T-helper 9 cell (primary cell): ENCODE data around the gene PROM2.
"Not testable (repeated sequence)": the region's sequence is repeated elsewhere in the genome, so short reads cannot be mapped to it uniquely, and the experiment has no call there.

Experiments used
- DNase-seq: peaks from one replicate; pipeline ENCODE4 v3.0.0-alpha.2; 2020

PROM2 gene

GRCh38 chr2:95269745-95270144 lies 4.5 kb upstream of the PROM2 start:
- DNase-seq: not testable (repeated sequence)

GRCh38 chr2:95270541-95271081 lies 3.6 kb upstream of the PROM2 start:
- no peak for DNase-seq

GRCh38 chr2:95271381-95271971 lies 2.8 kb upstream of the PROM2 start:
- DNase-seq: no peak

GRCh38 chr2:95272299-95272751 lies 1.9 kb upstream of the PROM2 start:
- DNase-seq: no peak

DNA sequence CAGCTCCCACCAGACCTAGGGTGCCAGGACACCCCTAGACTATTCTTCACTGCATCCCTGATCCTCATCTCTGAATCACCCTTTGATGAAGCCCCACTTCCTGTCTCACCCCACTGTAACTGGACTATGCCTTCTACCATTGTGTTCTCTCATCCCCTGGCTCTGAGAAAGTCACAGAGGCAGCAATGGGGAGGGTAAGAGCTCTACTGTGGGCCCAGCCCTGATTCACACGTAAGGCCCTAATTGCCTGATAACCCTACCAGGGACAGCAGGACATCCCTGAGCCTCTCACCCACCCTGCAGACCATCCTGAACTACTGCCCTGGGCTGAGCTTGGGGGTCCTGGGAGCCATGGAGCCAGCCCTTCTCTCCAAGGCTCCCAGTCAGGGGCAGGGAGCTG lies 1.5 kb upstream of the PROM2 start:
- no peak for DNase-seq

DNA sequence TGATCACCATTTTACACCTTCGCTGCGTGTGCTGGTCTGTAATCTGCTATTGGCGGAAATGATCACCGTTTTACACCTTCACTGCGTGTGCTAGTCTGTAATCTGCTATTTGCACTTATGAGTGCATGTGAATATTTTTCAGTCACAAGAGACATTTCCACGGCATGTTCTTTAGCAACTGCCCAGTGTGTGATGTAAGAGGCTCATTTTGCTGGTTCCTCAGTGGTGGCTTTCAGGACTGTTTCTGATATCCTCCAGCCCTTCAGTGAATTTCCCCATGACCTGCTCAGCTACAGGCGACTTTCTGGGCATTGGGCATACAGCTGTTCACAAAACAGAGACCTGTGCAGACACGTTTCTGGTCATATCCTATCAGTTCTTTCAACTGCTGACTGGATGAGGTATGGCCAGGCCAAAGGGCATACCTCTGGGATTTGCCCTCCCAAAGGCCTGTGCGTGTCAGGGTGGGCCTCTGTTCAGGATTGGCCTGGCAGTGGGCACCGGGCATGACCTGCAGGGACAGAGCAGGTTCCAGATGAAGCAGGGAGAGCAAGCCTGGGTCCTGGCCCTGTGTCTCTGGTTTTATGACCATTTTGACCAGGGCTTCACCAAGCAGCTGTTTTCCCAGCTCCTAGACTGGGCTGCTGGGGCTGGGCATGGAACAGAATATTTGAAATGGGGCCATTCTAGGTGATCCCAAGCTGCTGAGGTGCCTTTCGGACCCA lies 521 bp upstream of the PROM2 start:
- DNase-seq: no peak

DNA sequence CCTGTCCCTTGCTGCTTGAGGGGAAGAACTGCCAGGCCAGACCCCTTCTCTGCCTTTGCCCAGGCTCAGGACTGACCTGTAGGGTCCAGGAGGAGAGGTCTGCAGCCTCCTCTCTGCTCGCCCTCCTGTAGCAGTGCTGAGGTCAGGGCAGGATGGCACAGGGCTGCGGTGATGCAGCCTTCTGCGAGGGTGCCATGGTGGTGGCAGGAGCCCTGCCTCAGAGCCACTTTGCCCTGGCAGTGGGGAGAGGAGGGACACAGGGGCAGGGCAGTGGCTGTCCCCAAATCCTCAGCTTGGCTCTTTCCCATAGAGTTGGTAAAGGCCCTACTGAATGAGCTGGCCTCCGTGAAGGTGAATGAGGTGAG lies 884 bp downstream of the PROM2 start:
- no peak for DNase-seq

GRCh38 chr2:95275601-95276243 lies 1.5 kb downstream of the PROM2 start:
- no peak for DNase-seq

DNA sequence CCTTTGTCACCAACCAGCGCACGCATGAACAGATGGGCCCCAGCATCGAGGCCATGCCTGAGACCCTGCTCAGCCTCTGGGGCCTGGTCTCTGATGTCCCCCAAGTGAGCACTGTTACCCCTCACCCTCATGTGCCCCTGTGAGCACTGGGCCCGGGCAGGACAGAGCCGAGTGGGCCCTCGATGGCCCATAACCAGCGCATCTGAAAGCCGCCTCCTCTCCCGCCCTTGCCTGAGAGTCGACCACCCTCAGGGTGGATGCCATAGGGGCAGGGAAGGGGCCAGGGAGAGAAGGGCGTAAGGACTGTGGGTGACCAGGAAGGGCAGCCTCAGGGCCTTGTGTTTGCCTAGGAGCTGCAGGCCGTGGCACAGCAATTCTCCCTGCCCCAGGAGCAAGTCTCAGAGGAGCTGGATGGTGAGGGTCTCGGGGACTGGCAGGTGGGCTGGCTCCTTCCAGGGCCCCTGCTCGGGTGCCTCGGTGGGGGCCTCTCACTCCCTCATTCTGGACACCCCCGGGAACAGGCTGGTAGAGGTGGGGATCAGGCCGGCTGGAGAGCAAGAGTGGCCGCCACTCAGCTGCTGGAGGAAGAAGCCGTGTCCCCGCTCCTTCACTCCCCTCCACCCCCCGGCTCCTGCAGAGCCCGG lies 2.1 kb downstream of the PROM2 start:
- DNase-seq: no peak

GRCh38 chr2:95276888-95277245 lies 2.6 kb downstream of the PROM2 start:
- no peak for DNase-seq

GRCh38 chr2:95277246-95277906 lies 3.1 kb downstream of the PROM2 start:
- no peak for DNase-seq

DNA sequence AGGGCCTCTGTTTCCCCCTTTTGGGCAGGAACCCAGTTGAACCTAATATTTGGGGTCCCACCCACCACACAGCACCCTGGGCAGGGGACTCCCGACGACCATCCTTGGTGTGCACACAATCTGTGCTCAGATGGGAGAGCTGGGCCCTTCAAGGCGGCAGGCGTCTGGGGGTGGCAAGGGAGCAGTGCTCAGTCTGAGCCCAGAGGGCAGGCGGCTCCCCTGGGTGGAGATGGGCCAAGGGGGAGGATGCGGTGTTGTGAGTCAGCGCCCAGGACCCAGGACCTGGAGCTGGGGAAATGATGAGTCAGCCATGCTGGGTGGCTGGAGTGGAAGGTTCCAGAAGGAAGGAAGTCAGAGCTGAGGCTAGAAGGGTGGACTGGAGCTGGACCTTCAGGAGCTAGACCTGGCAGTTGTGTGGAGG lies 3.8 kb downstream of the PROM2 start:
- DNase-seq: no peak

GRCh38 chr2:95278637-95279225 lies 4.5 kb downstream of the PROM2 start:
- DNase-seq: no peak

DNA sequence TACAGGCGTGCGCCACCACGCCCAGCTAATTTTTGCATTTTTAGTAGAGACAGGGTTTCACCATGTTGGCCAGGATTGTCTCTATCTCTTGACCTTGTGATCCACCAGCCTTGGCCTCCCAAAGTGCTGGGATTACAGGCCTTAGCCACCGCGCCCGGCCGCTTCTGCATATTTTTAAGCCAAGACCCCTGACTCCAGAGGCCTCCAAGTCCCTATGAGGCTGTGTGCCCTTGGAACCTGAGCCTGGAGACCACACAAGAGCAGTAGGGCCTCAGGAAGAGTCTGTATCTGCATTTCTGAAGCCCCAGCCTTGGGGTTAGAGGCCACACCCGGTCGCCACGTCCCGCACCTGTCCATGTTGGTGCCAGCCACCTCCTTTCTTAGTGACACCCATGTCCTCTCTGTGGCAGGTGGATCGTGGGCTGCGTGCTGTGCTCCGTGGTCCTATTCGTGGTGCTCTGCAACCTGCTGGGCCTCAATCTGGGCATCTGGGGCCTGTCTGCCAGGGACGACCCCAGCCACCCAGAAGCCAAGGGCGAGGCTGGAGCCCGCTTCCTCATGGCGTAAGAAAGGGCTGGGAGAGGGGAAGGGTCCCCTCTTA lies 5.3 kb downstream of the PROM2 start:
- DNase-seq: no peak

GRCh38 chr2:95281071-95281470 lies 6.8 kb downstream of the PROM2 start:
- no peak for DNase-seq

DNA sequence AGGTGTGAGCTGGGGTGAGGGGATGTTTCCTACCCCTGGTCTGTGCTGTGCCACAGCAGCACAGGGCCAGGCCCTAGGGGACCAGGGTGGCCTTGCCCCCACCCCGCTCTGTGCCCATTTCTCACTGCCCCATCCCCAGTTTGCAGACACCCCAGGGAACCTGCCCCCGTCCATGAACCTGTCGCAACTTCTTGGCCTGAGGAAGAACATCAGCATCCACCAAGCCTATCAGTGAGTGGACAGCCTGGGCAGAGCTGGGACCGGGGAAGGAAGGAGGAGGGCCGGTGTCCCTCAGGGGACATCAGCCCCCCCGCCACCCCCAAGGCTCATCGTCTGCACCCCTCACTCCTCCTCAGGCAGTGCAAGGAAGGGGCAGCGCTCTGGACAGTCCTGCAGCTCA lies 7.5 kb downstream of the PROM2 start:
- no peak for DNase-seq

GRCh38 chr2:95282458-95282857 lies 8.2 kb downstream of the PROM2 start:
- no peak for DNase-seq

GRCh38 chr2:95283562-95283961 lies 9.3 kb downstream of the PROM2 start:
- DNase-seq: no peak

DNA sequence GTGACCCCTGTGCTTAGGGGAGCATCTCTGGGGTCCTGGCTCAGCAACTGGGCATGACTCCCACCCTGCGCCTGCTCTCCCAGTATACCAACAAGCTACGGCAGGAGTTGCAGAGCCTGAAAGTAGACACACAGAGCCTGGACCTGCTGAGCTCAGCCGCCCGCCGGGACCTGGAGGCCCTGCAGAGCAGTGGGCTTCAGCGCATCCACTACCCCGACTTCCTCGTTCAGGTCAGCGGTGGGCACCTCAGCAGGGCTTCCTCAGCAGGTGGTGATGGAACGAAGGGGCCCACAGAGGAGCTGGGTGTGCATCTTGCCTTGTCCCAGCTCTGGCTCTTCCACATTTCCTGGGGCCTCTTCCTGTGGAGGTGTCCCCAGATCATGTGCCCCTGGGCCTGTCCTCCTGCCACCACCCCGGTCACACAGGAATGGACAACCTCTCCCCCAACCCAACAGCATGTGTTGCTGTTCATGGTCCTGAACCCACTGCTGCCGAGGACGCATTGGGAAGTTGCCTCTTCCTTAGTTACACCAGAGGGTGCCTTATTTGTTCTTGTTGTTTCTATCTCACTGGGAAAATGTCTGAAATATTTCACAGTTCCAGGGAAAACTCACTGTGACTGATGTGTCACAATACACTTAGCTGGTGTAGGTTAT lies 10.8 kb downstream of the PROM2 start:
- no peak for DNase-seq

DNA sequence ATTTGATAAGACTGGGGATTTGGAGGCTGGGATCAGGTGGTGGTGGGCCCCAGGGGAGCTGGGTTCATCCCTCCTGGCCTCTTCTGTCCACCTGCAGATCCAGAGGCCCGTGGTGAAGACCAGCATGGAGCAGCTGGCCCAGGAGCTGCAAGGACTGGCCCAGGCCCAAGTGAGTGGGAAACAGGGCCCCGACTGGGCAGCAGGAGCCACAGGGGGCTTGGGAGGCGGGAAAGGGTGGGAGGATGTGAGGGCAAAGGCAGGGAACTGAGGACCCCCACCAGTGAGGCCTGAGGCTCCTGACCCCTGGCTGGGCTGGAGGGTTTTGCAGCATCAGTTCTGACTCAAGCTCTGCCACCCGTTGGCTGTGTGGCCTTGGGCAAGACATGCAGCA lies 11.3 kb downstream of the PROM2 start:
- DNase-seq: no peak

DNA sequence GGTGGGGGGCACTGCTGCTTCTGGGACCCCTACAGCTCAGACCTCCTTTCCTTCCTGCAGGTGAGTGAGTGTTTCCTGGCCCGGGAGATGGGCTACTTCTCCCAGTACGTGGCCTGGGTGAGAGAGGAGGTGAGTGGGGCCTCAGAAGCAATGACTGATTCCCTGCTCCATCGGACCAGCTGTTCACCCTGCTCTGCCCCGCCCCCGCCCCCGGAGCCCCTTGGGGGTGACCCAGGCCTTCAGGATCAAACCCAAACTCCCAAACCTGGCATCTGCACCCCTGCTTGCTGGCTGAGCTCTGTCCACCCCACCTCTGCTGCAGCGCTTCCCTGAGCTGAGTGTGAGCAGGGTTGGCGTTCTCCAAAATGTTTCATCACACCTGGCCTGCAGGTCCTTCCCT lies 13.1 kb downstream of the PROM2 start:
- no peak for DNase-seq

GRCh38 chr2:95287806-95288205 lies 13.6 kb downstream of the PROM2 start:
- DNase-seq: no peak
